Right atrium auricular region (tissue), 2 donors: ENCODE results near the gene CREB3L1. TPM values are rescaled to one million over a fixed set of nuclear protein-coding genes. Genes with fewer than 3 reads are reported as not detected.

Experiments
- DNase-seq: peaks from one replicate; pipeline ENCODE4 v3.0.0-alpha.2; 2019; ENCODE audit warnings: low spot score
- H3K27ac ChIP-seq, 2 donors: fragments of 200-600 bp; sonication (generic); 1 replicate in 1 of 2; 2 replicates in 1 of 2; pipeline ENCODE4 v1.5.1; 2016 to 2019
- H3K27me3 ChIP-seq, 2 donors: fragments of 200-600 bp; sonication (generic); one replicate each; pipeline versions ENCODE4 v1.5.1 to v1.6.0; 2017 to 2019
- H3K36me3 ChIP-seq: fragments of 200-600 bp; sonication (generic); one replicate; pipeline ENCODE4 v1.5.1; 2016
- H3K4me1 ChIP-seq, 2 donors: fragments of 200-600 bp; sonication (generic); one replicate each; pipeline versions ENCODE4 v1.5.1 to v1.6.0; 2017 to 2019
- H3K4me3 ChIP-seq, 2 donors: fragments of 200-600 bp; sonication (generic); 1 replicate in 1 of 2; 2 replicates in 1 of 2; pipeline ENCODE4 v1.5.1; 2017 to 2019; ENCODE audit warnings: mild to moderate bottlenecking in 1 of 2, moderate library complexity in 1 of 2
- H3K9me3 ChIP-seq, 2 donors: fragments of 200-600 bp; sonication (generic); one replicate each; pipeline ENCODE4 v1.5.1; 2019
- total RNA-seq, 2 donors: library from RNA; depleted of rRNA; stranded (reverse); fragments of >200 nt; gene quantifications; one replicate each; pipeline ENCODE4 v1.1.0, GENCODE V29; 2016
- TF ChIP-seq, protein P1 (sequence below), 2 donors: fragments of 200-600 bp; sonication (generic); IDR thresholded peaks; one replicate each; pipeline ENCODE4 v1.5.1; 2019; ENCODE audit warnings: antibody characterized with exemption in 2 of 2

Gene CREB3L1
- total RNA-seq, 2 donors from 2014 or later, result 5.4 to 15.1 TPM

DNA sequence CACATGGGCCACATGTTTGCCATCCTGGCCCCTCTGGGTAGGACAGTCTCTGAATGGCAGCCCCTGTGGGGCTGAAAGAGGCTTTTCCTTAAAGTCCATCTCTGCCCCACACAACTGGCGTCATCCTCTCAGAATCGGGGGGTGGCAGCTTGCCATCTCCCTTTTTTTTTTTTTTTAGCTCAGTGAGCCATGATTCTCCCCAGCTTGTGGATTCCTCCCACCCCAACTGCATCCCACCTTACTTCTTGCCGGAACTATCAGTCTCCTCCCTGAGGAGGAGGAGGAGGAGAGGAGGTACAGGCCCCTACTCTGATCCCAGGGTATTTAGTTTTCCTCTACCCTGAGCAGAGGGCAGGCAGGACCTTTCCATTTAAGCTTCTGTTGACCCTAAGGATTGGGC lies 73.2 kb downstream of the CREB3L1 start:
- no peak for DNase-seq
- Histone ChIP-seq H3K9me3 (no peaks in the 10 kb centered on the region), H3K4me1 (peaks cover 0 to 78% of the 10 kb centered on the region in 2 donors)

DNA sequence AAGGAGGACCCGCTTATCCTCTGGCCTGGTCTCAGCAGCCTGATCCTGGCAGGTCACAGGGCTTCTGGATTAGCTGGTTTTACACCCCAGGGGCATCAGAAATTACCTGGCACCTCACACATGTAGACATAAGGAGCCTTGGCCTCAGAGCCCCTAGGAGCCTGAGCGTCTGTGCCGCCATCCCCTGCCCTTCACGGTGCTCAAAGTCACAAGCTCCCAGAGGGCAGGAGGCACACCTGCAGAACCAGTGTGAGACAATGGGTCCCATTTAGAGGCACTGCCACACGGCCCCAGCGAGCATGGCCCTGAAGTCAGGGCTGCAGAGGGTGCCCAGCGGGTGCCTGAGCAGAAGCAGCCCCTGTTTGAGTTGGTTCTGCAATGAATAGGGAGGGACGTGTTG lies 73.7 kb downstream of the CREB3L1 start:
- Histone ChIP-seq H3K27me3 (no peaks in the 10 kb centered on the region), H3K36me3 (no peaks in the 10 kb centered on the region), H3K27ac (peak overlapping the region; percentile 77 to 80), H3K4me3 (no peak overlapping the region), H3K9me3 (no peaks in the 10 kb centered on the region), H3K4me1 (peaks cover 0 to 74% of the 10 kb centered on the region in 2 donors)
- TF ChIP-seq, protein P1, sequence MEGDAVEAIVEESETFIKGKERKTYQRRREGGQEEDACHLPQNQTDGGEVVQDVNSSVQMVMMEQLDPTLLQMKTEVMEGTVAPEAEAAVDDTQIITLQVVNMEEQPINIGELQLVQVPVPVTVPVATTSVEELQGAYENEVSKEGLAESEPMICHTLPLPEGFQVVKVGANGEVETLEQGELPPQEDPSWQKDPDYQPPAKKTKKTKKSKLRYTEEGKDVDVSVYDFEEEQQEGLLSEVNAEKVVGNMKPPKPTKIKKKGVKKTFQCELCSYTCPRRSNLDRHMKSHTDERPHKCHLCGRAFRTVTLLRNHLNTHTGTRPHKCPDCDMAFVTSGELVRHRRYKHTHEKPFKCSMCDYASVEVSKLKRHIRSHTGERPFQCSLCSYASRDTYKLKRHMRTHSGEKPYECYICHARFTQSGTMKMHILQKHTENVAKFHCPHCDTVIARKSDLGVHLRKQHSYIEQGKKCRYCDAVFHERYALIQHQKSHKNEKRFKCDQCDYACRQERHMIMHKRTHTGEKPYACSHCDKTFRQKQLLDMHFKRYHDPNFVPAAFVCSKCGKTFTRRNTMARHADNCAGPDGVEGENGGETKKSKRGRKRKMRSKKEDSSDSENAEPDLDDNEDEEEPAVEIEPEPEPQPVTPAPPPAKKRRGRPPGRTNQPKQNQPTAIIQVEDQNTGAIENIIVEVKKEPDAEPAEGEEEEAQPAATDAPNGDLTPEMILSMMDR (IDR thresholded peaks at IDR 0.05), result no peak
- DNase-seq, result no peak

More for the DNA sequence above, 73.2 kb downstream of the CREB3L1 start:
- TF ChIP-seq, protein P1 (IDR thresholded peaks at IDR 0.05), result no peak
- no peaks in the 10 kb centered on the region for H3K36me3 ChIP-seq
- no peaks in the 10 kb centered on the region for H3K27me3 ChIP-seq
- peak overlapping the region; percentile 77 to 80 for H3K27ac ChIP-seq
- no peak overlapping the region for H3K4me3 ChIP-seq

DNA sequence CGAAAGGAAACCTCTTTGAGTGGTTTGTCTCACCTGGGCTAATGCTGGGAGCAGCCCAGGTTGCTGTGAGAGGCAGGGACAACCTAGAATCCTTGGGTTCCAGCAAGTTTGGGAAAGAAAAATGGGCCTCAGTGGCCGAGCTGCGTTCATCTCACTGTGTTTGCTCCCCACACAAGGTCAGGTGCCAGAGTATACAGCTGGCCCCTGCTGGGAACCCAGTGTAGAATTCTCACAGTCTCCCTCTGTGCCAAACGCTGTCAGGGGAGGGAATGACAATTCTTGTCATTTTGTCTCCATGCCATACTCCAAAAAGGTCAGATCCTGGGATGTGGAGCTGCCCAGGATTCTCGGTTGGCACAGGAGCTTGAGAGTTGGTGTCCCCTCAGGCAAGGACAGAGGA lies 74.1 kb downstream of the CREB3L1 start:
- Histone ChIP-seq H3K27me3 (no peaks in the 10 kb centered on the region), H3K36me3 (no peaks in the 10 kb centered on the region), H3K9me3 (no peaks in the 10 kb centered on the region), H3K27ac (peak overlapping the region; percentile 77 to 80), H3K4me1 (peaks cover 0 to 69% of the 10 kb centered on the region in 2 donors), H3K4me3 (no peak overlapping the region)
- DNase-seq, result no peak
- TF ChIP-seq, protein P1 (IDR thresholded peaks at IDR 0.05), result no peak

GRCh38 chr11:46352063-46352841 lies 74.8 kb downstream of the CREB3L1 start:
- peak overlapping the region in 1 of 2 donors; percentile 3 for H3K4me3 ChIP-seq
- no peak for DNase-seq
- H3K36me3 ChIP-seq, result no peaks in the 10 kb centered on the region
- no peaks in the 10 kb centered on the region for H3K27me3 ChIP-seq
- H3K27ac ChIP-seq, result peak overlapping the region; percentile 77 to 80
- no peaks in the 10 kb centered on the region for H3K9me3 ChIP-seq
- TF ChIP-seq, protein P1 (IDR thresholded peaks at IDR 0.05), result peak; percentile 92 to 97
- peaks cover 0 to 68% of the 10 kb centered on the region in 2 donors for H3K4me1 ChIP-seq

GRCh38 chr11:46353698-46354097 lies 76.2 kb downstream of the CREB3L1 start:
- Histone ChIP-seq H3K4me3 (no peak overlapping the region), H3K9me3 (no peaks in the 10 kb centered on the region), H3K27me3 (no peaks in the 10 kb centered on the region), H3K36me3 (no peaks in the 10 kb centered on the region), H3K27ac (peak overlapping the region; percentile 77 to 80), H3K4me1 (peaks cover 0 to 68% of the 10 kb centered on the region in 2 donors)
- no peak for DNase-seq
- TF ChIP-seq, protein P1 (IDR thresholded peaks at IDR 0.05), result no peak
